ENCODE measurements around the gene TSKS.
A peak's percentile ranks its signal among the peaks of the same experiment; 100 is the strongest.
"Not testable (repeated sequence)": the region's sequence is repeated elsewhere in the genome, so short reads cannot be mapped to it uniquely, and the experiment has no call there.

Gene TSKS

GRCh38 chr19:49766930-49767299 lies 3.8 kb upstream of the TSKS start, which contains the start of gene AP2A1:
TSS of gene AP2A1 (plus strand) at chr19:49767001. CDS start at chr19:49767134, 133 bp downstream.
- DNase-seq (ENCODE audit: low spot score): no peak

GRCh38 chr19:49766007-49766929 lies 3.2 kb upstream of the TSKS start:
- peak; percentile 100 for DNase-seq (ENCODE audit: low spot score)

GRCh38 chr19:49764341-49764740 lies 1.2 kb upstream of the TSKS start:
- no peak for DNase-seq (ENCODE audit: low spot score)

- no peak for DNase-seq (ENCODE audit: low spot score)
Measured at GRCh38 chr19:49761625-49762311, 1.3 kb downstream of the TSKS start.

GRCh38 chr19:49761249-49761624 lies 1.9 kb downstream of the TSKS start:
- DNase-seq (ENCODE audit: low spot score): no peak

- DNase-seq (ENCODE audit: low spot score): no peak
Measured at GRCh38 chr19:49758292-49758691, 4.8 kb downstream of the TSKS start.

GRCh38 chr19:49755956-49756355 lies 7.2 kb downstream of the TSKS start:
- DNase-seq (ENCODE audit: low spot score): no peak

GRCh38 chr19:49752701-49753100 lies 10.4 kb downstream of the TSKS start:
- DNase-seq (ENCODE audit: low spot score): no peak

GRCh38 chr19:49749771-49750170 lies 13.3 kb downstream of the TSKS start:
- DNase-seq (ENCODE audit: low spot score): no peak

GRCh38 chr19:49749055-49749716 lies 13.9 kb downstream of the TSKS start:
- DNase-seq (ENCODE audit: low spot score): no peak

- DNase-seq (ENCODE audit: low spot score): no peak
Measured at GRCh38 chr19:49746206-49746958, 16.7 kb downstream of the TSKS start.

- no peak for DNase-seq (ENCODE audit: low spot score)
Measured at GRCh38 chr19:49744946-49745381, 18.1 kb downstream of the TSKS start.

GRCh38 chr19:49741210-49741844 lies 21.8 kb downstream of the TSKS start:
- no peak for DNase-seq (ENCODE audit: low spot score)

- no peak for DNase-seq (ENCODE audit: low spot score)
Measured at GRCh38 chr19:49739933-49740332, 23.2 kb downstream of the TSKS start.

- DNase-seq (ENCODE audit: low spot score): no peak
Measured at GRCh38 chr19:49739098-49739497, 24.0 kb downstream of the TSKS start.

- no peak for DNase-seq (ENCODE audit: low spot score)
Measured at GRCh38 chr19:49738268-49738667, 24.8 kb downstream of the TSKS start.

GRCh38 chr19:49730166-49730565 lies 32.9 kb downstream of the TSKS start:
- DNase-seq (ENCODE audit: low spot score): no peak

GRCh38 chr19:49727217-49728030 lies 35.7 kb downstream of the TSKS start:
- no peak for DNase-seq (ENCODE audit: low spot score)

GRCh38 chr19:49719420-49719819 lies 43.7 kb downstream of the TSKS start:
- DNase-seq (ENCODE audit: low spot score): not testable (repeated sequence)

- no peak for DNase-seq (ENCODE audit: low spot score)
Measured at GRCh38 chr19:49718991-49719390, 44.1 kb downstream of the TSKS start.

- no peak for DNase-seq (ENCODE audit: low spot score)
Measured at GRCh38 chr19:49718511-49718910, 44.6 kb downstream of the TSKS start.

Measured in left forelimb (tissue), 1 donor.